Astrocyte (in vitro differentiated cells and primary cell): ENCODE data around the gene CHST11.

ENCODE experiments used
- EZH2 ChIP-seq: IDR thresholded peaks from 2 replicates; pipeline ENCODE4 v1.6.1; 2012; ENCODE audit warnings: mild to moderate bottlenecking, low read length, inconsistent platforms; ENCODE audit not compliant: insufficient read depth
- TF ChIP-seq, protein P1 (sequence below): IDR thresholded peaks from 2 replicates; pipeline ENCODE4 v1.5.1; 2011; ENCODE audit warnings: low read depth, mild to moderate bottlenecking, inconsistent platforms, low read length, moderate library complexity; ENCODE audit not compliant: insufficient read depth

- TF ChIP-seq, protein P1, sequence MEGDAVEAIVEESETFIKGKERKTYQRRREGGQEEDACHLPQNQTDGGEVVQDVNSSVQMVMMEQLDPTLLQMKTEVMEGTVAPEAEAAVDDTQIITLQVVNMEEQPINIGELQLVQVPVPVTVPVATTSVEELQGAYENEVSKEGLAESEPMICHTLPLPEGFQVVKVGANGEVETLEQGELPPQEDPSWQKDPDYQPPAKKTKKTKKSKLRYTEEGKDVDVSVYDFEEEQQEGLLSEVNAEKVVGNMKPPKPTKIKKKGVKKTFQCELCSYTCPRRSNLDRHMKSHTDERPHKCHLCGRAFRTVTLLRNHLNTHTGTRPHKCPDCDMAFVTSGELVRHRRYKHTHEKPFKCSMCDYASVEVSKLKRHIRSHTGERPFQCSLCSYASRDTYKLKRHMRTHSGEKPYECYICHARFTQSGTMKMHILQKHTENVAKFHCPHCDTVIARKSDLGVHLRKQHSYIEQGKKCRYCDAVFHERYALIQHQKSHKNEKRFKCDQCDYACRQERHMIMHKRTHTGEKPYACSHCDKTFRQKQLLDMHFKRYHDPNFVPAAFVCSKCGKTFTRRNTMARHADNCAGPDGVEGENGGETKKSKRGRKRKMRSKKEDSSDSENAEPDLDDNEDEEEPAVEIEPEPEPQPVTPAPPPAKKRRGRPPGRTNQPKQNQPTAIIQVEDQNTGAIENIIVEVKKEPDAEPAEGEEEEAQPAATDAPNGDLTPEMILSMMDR, result no peak
- TF ChIP-seq EZH2, result no peak
Observed at GRCh38 chr12:104462325-104462724, 5.6 kb downstream of the CHST11 start.
